Breast epithelium (tissue), 3 donors: ENCODE data around the gene CBFA2T3.

Experiments used
- CTCF ChIP-seq, 3 donors: fragments of 450-650 bp; IDR thresholded peaks; one replicate each; pipeline ENCODE4 v1.5.1; 2016 to 2017; ENCODE audit warnings: antibody characterized with exemption in 3 of 3, mild to moderate bottlenecking in 3 of 3, moderate library complexity in 3 of 3
- POLR2A ChIP-seq: fragments of 450-650 bp; IDR thresholded peaks from one replicate; pipeline ENCODE4 v1.6.1; 2016; ENCODE audit warnings: antibody characterized with exemption, mild to moderate bottlenecking, moderate library complexity

GRCh38 chr16:88966986-88967829 is 9.8 kb downstream of the CBFA2T3 start:
- TF ChIP-seq CTCF (IDR thresholded peaks at IDR 0.05) = no peak
- TF ChIP-seq POLR2A = no peak
